NB4 (cell line): Measurements from ENCODE around the gene ACSL5.

ENCODE experiments used
- DNase-seq: peaks from one replicate; pipeline ENCODE4 v3.0.0; 2010; ENCODE audit warnings: low read depth
- H3K4me3 ChIP-seq: one replicate; pipeline ENCODE4 v1.5.1; 2011; ENCODE audit warnings: mild to moderate bottlenecking, low read depth, low read length, moderate library complexity
- MYC ChIP-seq: IDR thresholded peaks from 2 replicates; pipeline ENCODE4 v1.6.1; 2011; ENCODE audit warnings: low read depth, low read length
- POLR2A ChIP-seq: IDR thresholded peaks from 2 replicates; pipeline ENCODE4 v1.6.1; 2011; ENCODE audit warnings: mild to moderate bottlenecking; ENCODE audit not compliant: insufficient read length; ENCODE audit errors: extremely low read depth
- TF ChIP-seq, protein P1 (sequence below): IDR thresholded peaks from 2 replicates; pipeline ENCODE4 v1.6.1; 2011; ENCODE audit warnings: low read depth, low read length
- TF ChIP-seq, protein P2 (sequence below): IDR thresholded peaks from one replicate; pipeline ENCODE4 v1.5.1; 2012; ENCODE audit warnings: low read depth, low read length

ACSL5 gene

DNA sequence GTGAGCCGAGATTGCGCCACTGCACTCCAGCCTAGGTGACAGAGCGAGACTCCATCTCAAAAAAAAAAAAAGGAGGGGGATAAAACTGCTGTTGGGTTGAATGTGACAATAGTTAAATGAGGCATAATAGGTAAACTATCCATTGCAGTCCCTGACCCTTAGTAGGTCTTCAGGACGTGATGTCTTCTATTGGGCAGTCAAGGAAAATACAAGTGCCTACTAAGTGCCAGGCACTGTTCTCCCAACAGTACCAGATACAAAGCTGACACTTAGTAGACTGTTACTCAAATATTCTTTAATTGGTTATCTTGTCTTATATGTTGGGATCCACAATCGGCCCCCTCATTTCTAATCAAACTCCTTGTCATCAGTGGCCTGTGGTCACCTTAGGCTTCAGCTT, 27.1 kb upstream of the ACSL5 start:
- DNase-seq, result no peak
- no peak for TF ChIP-seq MYC
- H3K4me3 ChIP-seq, result no peak overlapping the region

DNA sequence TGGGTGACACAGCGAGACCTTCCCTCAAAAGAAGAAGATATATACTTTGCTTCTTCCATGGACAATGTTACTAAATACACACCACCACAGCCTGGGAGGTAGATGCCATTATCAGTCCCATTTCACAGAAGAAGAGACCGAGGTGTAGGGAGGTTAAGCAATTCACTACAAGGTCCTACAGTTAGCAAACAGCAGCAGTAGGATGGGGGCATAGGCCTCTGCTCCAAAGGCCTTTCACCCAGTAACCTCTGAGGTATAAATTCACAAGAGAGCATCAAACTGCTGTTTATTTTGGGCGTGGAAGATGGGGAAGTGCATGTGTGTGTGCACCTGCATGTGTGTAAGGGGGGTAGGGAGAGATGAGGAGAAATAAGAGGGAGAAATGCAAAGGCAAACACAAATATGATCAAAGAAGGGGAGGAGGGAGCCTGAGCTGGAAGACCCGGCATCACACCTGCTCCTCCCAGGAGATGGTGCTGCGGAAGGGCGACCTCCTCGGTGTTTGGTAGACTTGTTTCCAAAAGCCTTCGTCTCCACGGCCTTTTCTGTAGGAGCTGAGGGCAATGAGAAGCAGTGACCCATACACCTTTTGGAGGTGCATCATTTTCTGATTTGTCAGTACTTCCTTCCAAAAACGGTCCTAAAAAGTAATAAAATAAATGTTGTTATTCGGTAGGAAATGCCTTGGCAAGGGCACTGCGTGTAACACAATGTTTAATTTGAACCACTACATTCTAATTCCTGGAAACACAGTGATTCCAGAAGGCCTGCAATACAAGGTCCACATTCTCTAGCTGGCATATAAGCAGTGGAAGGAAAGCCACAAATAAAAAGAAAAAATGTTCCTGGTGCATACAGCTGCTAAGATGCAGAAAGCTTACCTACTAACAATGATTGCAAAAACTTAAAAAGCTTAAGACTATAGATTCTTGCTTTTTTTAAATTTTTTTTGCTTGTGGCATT, 25.9 kb upstream of the ACSL5 start:
- no peak for DNase-seq
- no peak overlapping the region for H3K4me3 ChIP-seq
- no peak for TF ChIP-seq POLR2A
- TF ChIP-seq MYC, result no peak
- TF ChIP-seq, protein P1, sequence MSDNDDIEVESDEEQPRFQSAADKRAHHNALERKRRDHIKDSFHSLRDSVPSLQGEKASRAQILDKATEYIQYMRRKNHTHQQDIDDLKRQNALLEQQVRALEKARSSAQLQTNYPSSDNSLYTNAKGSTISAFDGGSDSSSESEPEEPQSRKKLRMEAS, result no peak
- TF ChIP-seq, protein P2, sequence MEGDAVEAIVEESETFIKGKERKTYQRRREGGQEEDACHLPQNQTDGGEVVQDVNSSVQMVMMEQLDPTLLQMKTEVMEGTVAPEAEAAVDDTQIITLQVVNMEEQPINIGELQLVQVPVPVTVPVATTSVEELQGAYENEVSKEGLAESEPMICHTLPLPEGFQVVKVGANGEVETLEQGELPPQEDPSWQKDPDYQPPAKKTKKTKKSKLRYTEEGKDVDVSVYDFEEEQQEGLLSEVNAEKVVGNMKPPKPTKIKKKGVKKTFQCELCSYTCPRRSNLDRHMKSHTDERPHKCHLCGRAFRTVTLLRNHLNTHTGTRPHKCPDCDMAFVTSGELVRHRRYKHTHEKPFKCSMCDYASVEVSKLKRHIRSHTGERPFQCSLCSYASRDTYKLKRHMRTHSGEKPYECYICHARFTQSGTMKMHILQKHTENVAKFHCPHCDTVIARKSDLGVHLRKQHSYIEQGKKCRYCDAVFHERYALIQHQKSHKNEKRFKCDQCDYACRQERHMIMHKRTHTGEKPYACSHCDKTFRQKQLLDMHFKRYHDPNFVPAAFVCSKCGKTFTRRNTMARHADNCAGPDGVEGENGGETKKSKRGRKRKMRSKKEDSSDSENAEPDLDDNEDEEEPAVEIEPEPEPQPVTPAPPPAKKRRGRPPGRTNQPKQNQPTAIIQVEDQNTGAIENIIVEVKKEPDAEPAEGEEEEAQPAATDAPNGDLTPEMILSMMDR, result no peak

DNA sequence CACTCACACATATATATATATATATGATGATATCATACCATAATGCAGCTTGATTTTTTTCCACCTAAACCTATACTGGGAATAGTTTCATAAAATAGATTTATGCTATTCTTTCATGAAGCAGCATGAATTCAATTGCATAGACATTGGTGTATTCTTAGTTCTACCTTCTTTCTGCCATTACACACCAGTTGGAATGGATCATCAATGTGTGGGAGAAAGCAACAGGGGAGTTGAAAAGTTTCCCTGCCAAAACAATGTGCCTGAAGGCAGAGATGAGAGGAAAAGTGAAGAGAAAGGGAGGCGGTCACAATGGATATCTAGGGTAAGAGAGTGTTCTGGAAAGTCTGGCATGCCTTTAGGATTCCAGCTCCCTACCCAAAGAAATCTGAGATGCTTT, 25.2 kb upstream of the ACSL5 start:
- DNase-seq, result no peak

DNA sequence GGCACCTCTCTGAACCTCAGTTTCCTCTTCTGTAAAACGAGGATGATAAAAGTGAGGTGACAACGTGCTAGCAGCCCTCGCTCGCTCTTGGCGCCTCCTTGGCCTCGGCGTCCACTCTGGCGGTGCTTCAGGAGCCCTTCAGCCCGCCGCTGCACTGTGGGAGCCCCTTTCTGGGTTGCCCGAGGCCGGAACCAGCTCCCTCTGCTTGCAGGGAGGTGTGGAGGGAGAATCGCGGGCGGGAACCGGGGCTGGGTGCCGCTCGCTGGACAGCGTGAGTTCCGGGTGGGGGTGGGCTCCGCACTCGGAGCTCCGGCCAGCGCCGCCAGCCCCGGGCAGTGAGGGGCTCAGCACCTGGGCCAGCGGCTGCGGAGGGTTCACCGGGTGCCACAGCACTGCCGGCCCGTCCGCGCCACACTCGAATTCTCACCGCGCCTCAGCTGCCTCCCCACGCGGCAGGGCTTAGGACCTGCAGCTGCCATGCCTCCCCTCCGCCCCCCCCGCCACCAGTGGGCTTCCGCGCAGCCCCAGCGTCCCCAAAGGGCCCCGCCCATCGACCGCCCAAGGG, 24.3 kb upstream of the ACSL5 start:
- TF ChIP-seq, protein P2, result no peak
- TF ChIP-seq, protein P1, result no peak
- no peak for TF ChIP-seq POLR2A
- no peak for TF ChIP-seq MYC
- H3K4me3 ChIP-seq, result no peak overlapping the region
- no peak for DNase-seq

More for the DNA sequence above, 25.2 kb upstream of the ACSL5 start:
- no peak overlapping the region for H3K4me3 ChIP-seq
- TF ChIP-seq, protein P2, result no peak
- TF ChIP-seq POLR2A (no peak), MYC (no peak)
- TF ChIP-seq, protein P1, result no peak

DNA sequence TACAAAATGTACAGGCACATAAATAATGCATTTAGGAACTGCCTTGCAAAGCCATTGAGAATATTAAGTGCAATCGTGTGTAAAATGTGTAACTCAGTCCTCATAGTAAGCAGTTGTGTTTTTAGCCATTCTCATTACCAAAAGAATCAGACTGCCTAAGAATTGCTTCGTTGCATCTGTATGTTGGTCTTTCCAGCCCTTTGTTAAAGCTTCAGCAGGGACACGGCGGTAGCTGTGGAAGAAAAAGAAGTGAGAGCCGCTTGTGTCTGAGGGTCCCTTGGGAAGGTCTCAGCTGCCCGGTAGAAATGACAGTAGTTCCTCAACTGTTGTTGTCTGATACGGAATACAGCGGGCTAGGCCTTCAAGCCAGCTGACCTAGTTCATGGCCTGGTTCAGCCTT, 22.8 kb upstream of the ACSL5 start:
- DNase-seq, result no peak
- TF ChIP-seq, protein P1, result no peak
- TF ChIP-seq, protein P2, result no peak
- TF ChIP-seq MYC (no peak), POLR2A (no peak)
- no peak overlapping the region for H3K4me3 ChIP-seq

DNA sequence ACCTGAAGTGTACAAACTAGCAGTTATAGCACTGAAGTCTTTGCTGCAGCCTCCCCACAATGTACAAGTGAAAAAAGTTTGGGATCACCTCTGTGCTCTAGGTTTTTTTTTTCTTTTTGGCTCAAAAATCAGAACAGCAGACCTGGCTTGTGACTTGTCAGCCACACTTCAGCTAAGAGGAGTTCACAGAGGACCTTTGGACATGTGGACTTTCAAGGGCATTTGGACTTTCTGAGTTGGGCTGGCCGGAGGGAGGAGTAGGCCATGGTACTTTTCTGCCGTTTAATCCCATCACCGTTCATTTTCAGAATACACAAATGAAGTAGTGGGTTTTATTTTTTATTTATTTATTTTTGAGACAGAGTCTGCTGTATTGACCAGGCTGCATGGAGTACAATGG, 21.9 kb upstream of the ACSL5 start:
- TF ChIP-seq MYC, result no peak
- TF ChIP-seq, protein P2, result no peak
- TF ChIP-seq, protein P1, result no peak
- TF ChIP-seq POLR2A, result no peak
- H3K4me3 ChIP-seq, result no peak overlapping the region
- no peak for DNase-seq
